ENCODE results near the gene EXOC3.
A peak's percentile ranks its signal among the peaks of the same experiment; 100 is the strongest.
"Not testable (repeated sequence)": the region's sequence is repeated elsewhere in the genome, so short reads cannot be mapped to it uniquely, and the experiment has no call there.

The EXOC3 gene

GRCh38 chr5:458547-459353 lies 15.8 kb downstream of the EXOC3 start:
- DNase-seq, result no peak

GRCh38 chr5:459562-460272 lies 16.7 kb downstream of the EXOC3 start:
- no peak for DNase-seq

- DNase-seq, result no peak
These were observed 17.3 kb downstream of the EXOC3 start for GRCh38 chr5:460273-460625.

GRCh38 chr5:462051-462481 lies 19.1 kb downstream of the EXOC3 start:
- no peak for DNase-seq

- DNase-seq, result no peak
These were observed 20.3 kb downstream of the EXOC3 start for GRCh38 chr5:463301-463700.

- DNase-seq, result no peak
These were observed 21.0 kb downstream of the EXOC3 start for GRCh38 chr5:463952-464351.

GRCh38 chr5:464446-464842 lies 21.5 kb downstream of the EXOC3 start:
- no peak for DNase-seq

GRCh38 chr5:464843-465590 lies 22.0 kb downstream of the EXOC3 start:
- DNase-seq, result no peak

GRCh38 chr5:465591-466403 lies 22.8 kb downstream of the EXOC3 start:
- no peak for DNase-seq

GRCh38 chr5:466661-467310 lies 23.8 kb downstream of the EXOC3 start:
- DNase-seq, result no peak

GRCh38 chr5:468401-468800 lies 25.4 kb downstream of the EXOC3 start:
- DNase-seq, result no peak

- no peak for DNase-seq
These were observed 26.9 kb downstream of the EXOC3 start for GRCh38 chr5:469752-470483.

- peak; percentile 19 for DNase-seq
These were observed 28.2 kb downstream of the EXOC3 start for GRCh38 chr5:470961-471749.

GRCh38 chr5:471750-472058 lies 28.7 kb downstream of the EXOC3 start:
- DNase-seq, result no peak

- peak; percentile 52 for DNase-seq
These were observed 29.2 kb downstream of the EXOC3 start for GRCh38 chr5:472076-472655.

GRCh38 chr5:472656-473550 lies 29.9 kb downstream of the EXOC3 start:
- peak; percentile 91 for DNase-seq

- DNase-seq, result peak; percentile 48
These were observed 30.7 kb downstream of the EXOC3 start for GRCh38 chr5:473551-474192.

- DNase-seq, result not testable (repeated sequence)
These were observed 31.4 kb downstream of the EXOC3 start for GRCh38 chr5:474232-474839.

Measured in right hindlimb (tissue), 1 donor.